Endothelial cell of umbilical vein (primary cell): ENCODE data around the gene FAM193B. TPM values are rescaled to one million over a fixed set of nuclear protein-coding genes. Genes with fewer than 3 reads are reported as not detected.

ENCODE experiments used
- BruUV-seq: library from RNA; stranded (reverse); fragments of 400-500 nt; replicated peaks from 2 replicates; lab custom pipeline; 2021; lab: Mats Ljungman, UMichigan
- CTCF ChIA-PET: fragments of 300-600, 350-600 bp; sonication (Branson Sonifier 250); formaldehyde crosslinking; loops from one replicate; lab custom pipeline; 2021; ENCODE audit warnings: antibody characterized with exemption, inconsistent platforms; lab: Charles Lee
- POLR2A ChIA-PET: fragments of 300-600, 350-600 bp; sonication (Branson Sonifier 250); formaldehyde crosslinking; loops from one replicate; lab custom pipeline; 2021; ENCODE audit warnings: antibody characterized with exemption, inconsistent platforms; lab: Charles Lee
- DNase-seq: peaks from one replicate; pipeline ENCODE4 v3.0.0-alpha.2; 2011; ENCODE audit warnings: low read depth, low spot score
- FAIRE-seq: peaks from 2 replicates; lab custom pipeline; 2011; peaks lifted over from hg19 to GRCh38; lab: Jason Lieb, UNC
- H2AFZ ChIP-seq: 2 replicates; pipeline ENCODE4 v1.6.0; 2012; ENCODE audit warnings: low read depth, low read length, control low read depth, inconsistent platforms
- H3K27ac ChIP-seq: 2 replicates; pipeline ENCODE4 v1.5.1; 2011; ENCODE audit warnings: low read depth, mild to moderate bottlenecking, control low read depth, low read length, moderate library complexity; ENCODE audit not compliant: insufficient read depth
- H3K27me3 ChIP-seq, 2 experiments: 2 replicates each; pipeline versions ENCODE4 v1.6.0 to v1.6.1; 2011; ENCODE audit warnings: low read length in 2 of 2, mixed read lengths in 1 of 2; ENCODE audit not compliant: control insufficient read depth in 2 of 2, insufficient read depth in 2 of 2
- H3K36me3 ChIP-seq, 2 experiments: 2 replicates in 1 of 2; 3 replicates in 1 of 2; pipeline ENCODE4 v1.5.1; 2011; ENCODE audit warnings: low read length in 2 of 2, mild to moderate bottlenecking in 1 of 2, moderate library complexity in 1 of 2; ENCODE audit not compliant: control insufficient read depth in 2 of 2, insufficient read depth in 2 of 2; ENCODE audit errors: extremely low read depth in 1 of 2
- H3K4me1 ChIP-seq: 3 replicates; pipeline ENCODE4 v1.5.1; 2011; ENCODE audit warnings: mild to moderate bottlenecking, low read length; ENCODE audit not compliant: control insufficient read depth, insufficient read depth; ENCODE audit errors: extremely low read depth
- H3K4me2 ChIP-seq: 2 replicates; pipeline ENCODE4 v1.6.1; 2011; ENCODE audit warnings: low read length, control low read depth, mixed read lengths; ENCODE audit not compliant: insufficient read depth
- H3K4me3 ChIP-seq, 3 experiments: fragments of 200-600 bp in 1 of 3; sonication (generic), shearing (Covaris generic) in 1 of 3; replicated peaks in 1 of 3; 2 replicates each; pipeline ENCODE4 v1.5.1; 2011 to 2016; ENCODE audit warnings: control low read depth in 3 of 3, low read length in 3 of 3, mild to moderate bottlenecking in 2 of 3, inconsistent platforms in 1 of 3, low read depth in 1 of 3, moderate library complexity in 1 of 3; ENCODE audit not compliant: insufficient read depth in 1 of 3
- H3K79me2 ChIP-seq: 2 replicates; pipeline ENCODE4 v1.6.0; 2012; ENCODE audit warnings: low read length, inconsistent platforms; ENCODE audit not compliant: control insufficient read depth, insufficient read depth
- H3K9ac ChIP-seq: replicated peaks from 2 replicates; pipeline ENCODE3; 2011; ENCODE audit warnings: low read length, control low read depth; ENCODE audit not compliant: insufficient read depth; ENCODE audit errors: extremely low read depth
- H3K9me1 ChIP-seq: replicated peaks from 3 replicates; pipeline ENCODE4 v1.6.0; 2011; ENCODE audit warnings: mild to moderate bottlenecking, low read length; ENCODE audit not compliant: control insufficient read depth, insufficient read depth; ENCODE audit errors: extremely low read depth
- H3K9me3 ChIP-seq: replicated peaks from 2 replicates; pipeline ENCODE4 v1.5.1; 2012; ENCODE audit warnings: low read length, inconsistent platforms; ENCODE audit not compliant: control insufficient read depth, insufficient read depth
- H4K20me1 ChIP-seq: replicated peaks from 2 replicates; pipeline ENCODE3; 2011; ENCODE audit warnings: mild to moderate bottlenecking, low read length; ENCODE audit not compliant: control insufficient read depth, insufficient read depth; ENCODE audit errors: extremely low read depth
- CTCF ChIP-seq, 2 donors: IDR thresholded peaks; 1 replicate in 1 of 2; 2 replicates in 1 of 2; pipeline ENCODE4 v1.5.1; 2011; ENCODE audit warnings: low read length in 2 of 2, mild to moderate bottlenecking in 2 of 2, moderate library complexity in 2 of 2, control low read depth in 1 of 2, inconsistent platforms in 1 of 2, low read depth in 1 of 2; ENCODE audit not compliant: insufficient read depth in 1 of 2; ENCODE audit errors: extremely low read depth in 1 of 2
- FOS ChIP-seq: IDR thresholded peaks from 2 replicates; pipeline ENCODE4 v1.6.1; 2011; ENCODE audit warnings: mild to moderate bottlenecking, low read length, moderate library complexity, borderline replicate concordance; ENCODE audit not compliant: insufficient read depth
- GATA2 ChIP-seq: IDR thresholded peaks from 2 replicates; pipeline ENCODE4 v1.7.0; 2011; ENCODE audit warnings: low read depth, mild to moderate bottlenecking, moderate library complexity, mixed read lengths, low read length; ENCODE audit not compliant: insufficient read length, insufficient read depth
- JUN ChIP-seq: IDR thresholded peaks from 2 replicates; pipeline ENCODE4 v1.6.1; 2011; ENCODE audit warnings: borderline replicate concordance, low read depth; ENCODE audit not compliant: insufficient read length, insufficient read depth
- MAX ChIP-seq: IDR thresholded peaks from 2 replicates; pipeline ENCODE4 v1.6.1; 2011; ENCODE audit not compliant: insufficient read depth, insufficient read length
- POLR2AphosphoS5 ChIP-seq: IDR thresholded peaks from 2 replicates; pipeline ENCODE4 v1.6.1; 2012; ENCODE audit warnings: low read depth, mild to moderate bottlenecking, control low read depth, low read length, moderate library complexity; ENCODE audit not compliant: insufficient read depth
- dilution Hi-C: fragments of 300-500 bp; cut with MboI; formaldehyde crosslinking; loops from one replicate; pipeline ENCODE4 v1.15.0; 2019; ENCODE audit warnings: low sequenced_read_pairs; ENCODE audit not compliant: extremely low pct_ligation_motif_present
- intact Hi-C: fragments of 100-400 bp; cut with micrococcal nuclease; formaldehyde crosslinking; loops from one replicate; pipeline ENCODE4 v1.10.0; 2022
- polyA plus RNA-seq, 4 experiments: library from polyadenylated mRNA; depleted of rRNA in 3 of 4; stranded (reverse) in 3 of 4; unstranded in 1 of 4; fragments of >200 nt; gene quantifications; 2 replicates each; pipeline versions ENCODE4 v1.2.1 to v1.2.3, GENCODE V29; 2011 to 2012; ENCODE audit warnings: missing spikeins in 1 of 4
- total RNA-seq: library from RNA; stranded (reverse); gene quantifications from 2 replicates; pipeline ENCODE4 v1.2.3, GENCODE V29; 2021

Gene FAM193B
- total and polyA plus RNA-seq, 2 donors (not counting 3 experiments of a cell fraction or from before 2014, with no cell fraction given), result 57.9 to 75.7 TPM

GRCh38 chr5:177546258-177546741 lies 8.1 kb downstream of the FAM193B start:
- H3K79me2 ChIP-seq, result peaks cover 64% of the 10 kb centered on the region
- dilution Hi-C loops, result no loop called here
- no peak overlapping the region for H3K9ac ChIP-seq
- H3K9me3 ChIP-seq, result no peaks in the 10 kb centered on the region
- peaks cover 15% of the 10 kb centered on the region for H3K4me1 ChIP-seq
- no peak overlapping the region for H2AFZ ChIP-seq
- BruUV-seq, result no TSS peak
- DNase-seq, result peak; percentile 87
- no peak overlapping the region for H3K4me3 ChIP-seq
- CTCF ChIA-PET, result interaction anchor here (0.7 to 1.7 kb wide), 11 partner anchors 9 to 228 kb away, joined by 3 to 7 read pairs (median 3); partner anchors contain the start of genes DDX41 and TMED9
- no peak overlapping the region for H3K4me2 ChIP-seq
- intact Hi-C loops, result loop anchor here (2.0 kb wide), 1 partner anchor 51 kb away; no protein-coding TSS in a partner anchor
- H3K9me1 ChIP-seq, result no peaks in the 10 kb centered on the region
- H3K27me3 ChIP-seq, result no peaks in the 10 kb centered on the region
- TF ChIP-seq FOS, result peak; percentile 92
- peak; percentile 66 for TF ChIP-seq JUN
- TF ChIP-seq CTCF (IDR thresholded peaks at IDR 0.05; ENCODE audit: extremely low read depth in 1 of 2, insufficient read depth in 1 of 2, low read depth in 1 of 2, low read length in 2 of 2), result no peak
- TF ChIP-seq MAX, result no peak
- TF ChIP-seq POLR2AphosphoS5, result peak; percentile 19
- TF ChIP-seq GATA2, result peak; percentile 72
- POLR2A ChIA-PET, result interaction anchor here (0.6 kb wide), 1 partner anchor 15 kb away, joined by 6 read pairs; no protein-coding TSS in a partner anchor
- H3K36me3 ChIP-seq, result peaks cover 0 to 2% of the 10 kb centered on the region in 2 experiments
- FAIRE-seq, result peak; percentile 90
- peaks cover 9% of the 10 kb centered on the region for H4K20me1 ChIP-seq
- H3K27ac ChIP-seq, result peak overlapping the region; percentile 52
